ENCODE results near the gene RAB11FIP4.

The RAB11FIP4 gene

GRCh38 chr17:31568539-31568938, 177.1 kb downstream of the RAB11FIP4 start:
- TF ChIP-seq, protein P1, sequence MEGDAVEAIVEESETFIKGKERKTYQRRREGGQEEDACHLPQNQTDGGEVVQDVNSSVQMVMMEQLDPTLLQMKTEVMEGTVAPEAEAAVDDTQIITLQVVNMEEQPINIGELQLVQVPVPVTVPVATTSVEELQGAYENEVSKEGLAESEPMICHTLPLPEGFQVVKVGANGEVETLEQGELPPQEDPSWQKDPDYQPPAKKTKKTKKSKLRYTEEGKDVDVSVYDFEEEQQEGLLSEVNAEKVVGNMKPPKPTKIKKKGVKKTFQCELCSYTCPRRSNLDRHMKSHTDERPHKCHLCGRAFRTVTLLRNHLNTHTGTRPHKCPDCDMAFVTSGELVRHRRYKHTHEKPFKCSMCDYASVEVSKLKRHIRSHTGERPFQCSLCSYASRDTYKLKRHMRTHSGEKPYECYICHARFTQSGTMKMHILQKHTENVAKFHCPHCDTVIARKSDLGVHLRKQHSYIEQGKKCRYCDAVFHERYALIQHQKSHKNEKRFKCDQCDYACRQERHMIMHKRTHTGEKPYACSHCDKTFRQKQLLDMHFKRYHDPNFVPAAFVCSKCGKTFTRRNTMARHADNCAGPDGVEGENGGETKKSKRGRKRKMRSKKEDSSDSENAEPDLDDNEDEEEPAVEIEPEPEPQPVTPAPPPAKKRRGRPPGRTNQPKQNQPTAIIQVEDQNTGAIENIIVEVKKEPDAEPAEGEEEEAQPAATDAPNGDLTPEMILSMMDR (IDR thresholded peaks at IDR 0.05; ENCODE audit: low read depth, low read length, missing control alignments) = no peak
- no peak overlapping the region for H3K4me3 ChIP-seq (ENCODE audit: low read depth, low read length)
- DNase-seq (ENCODE audit: low read depth) = no peak

GRCh38 chr17:31570231-31570630, 178.8 kb downstream of the RAB11FIP4 start:
- TF ChIP-seq, protein P1 (IDR thresholded peaks at IDR 0.05; ENCODE audit: low read depth, low read length, missing control alignments) = no peak
- no peak for DNase-seq (ENCODE audit: low read depth)
- H3K4me3 ChIP-seq (ENCODE audit: low read depth, low read length) = no peak overlapping the region

DNA sequence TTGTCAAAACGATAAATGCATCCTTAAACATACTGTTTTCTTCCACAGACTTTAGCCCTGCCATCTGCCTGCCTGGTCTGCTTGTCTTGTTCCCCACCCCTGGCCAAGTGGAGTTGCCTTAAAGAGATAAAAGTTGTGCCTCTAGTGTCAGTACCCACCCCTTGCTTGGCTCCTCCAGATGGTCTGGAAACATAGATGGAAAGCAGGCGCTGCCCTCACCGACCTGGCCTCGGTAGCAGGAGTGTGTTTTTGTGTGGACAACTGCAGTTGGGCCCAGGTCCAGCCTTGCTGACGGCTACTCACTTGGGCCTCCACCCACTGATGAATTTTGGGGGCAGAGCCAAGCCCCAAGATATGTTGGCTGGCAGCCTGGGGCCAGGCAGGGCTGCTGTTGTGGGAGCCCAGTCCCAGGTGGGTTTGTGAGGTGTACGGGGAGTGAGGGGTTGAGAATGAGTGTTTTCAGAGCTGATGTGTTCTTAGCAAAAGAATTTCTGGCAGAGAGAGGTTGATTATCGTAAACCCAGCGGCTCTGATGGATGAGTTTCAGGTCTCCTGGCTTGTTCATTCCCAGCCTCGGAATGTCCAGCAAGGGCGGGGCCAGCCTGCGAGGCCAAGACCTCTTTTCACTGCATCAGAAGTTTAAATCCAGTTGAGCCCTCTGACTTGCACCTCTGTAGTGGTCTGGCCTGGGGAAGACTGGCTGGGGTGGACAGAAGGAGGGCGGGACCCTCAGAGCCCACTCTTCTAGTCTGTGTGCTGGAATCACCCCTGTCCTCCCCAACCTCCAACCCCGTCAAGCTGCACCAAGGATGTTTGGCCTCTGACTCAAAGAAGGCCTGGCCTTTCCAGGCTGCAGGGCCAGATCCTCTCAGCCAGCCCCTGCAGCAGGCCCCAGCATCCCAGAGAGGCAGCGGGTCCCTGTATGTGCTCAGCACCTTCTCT, 179.7 kb downstream of the RAB11FIP4 start:
- DNase-seq (ENCODE audit: low read depth) = no peak
- TF ChIP-seq, protein P1 (IDR thresholded peaks at IDR 0.05; ENCODE audit: low read depth, low read length, missing control alignments) = no peak
- no peak overlapping the region for H3K4me3 ChIP-seq (ENCODE audit: low read depth, low read length)

DNA sequence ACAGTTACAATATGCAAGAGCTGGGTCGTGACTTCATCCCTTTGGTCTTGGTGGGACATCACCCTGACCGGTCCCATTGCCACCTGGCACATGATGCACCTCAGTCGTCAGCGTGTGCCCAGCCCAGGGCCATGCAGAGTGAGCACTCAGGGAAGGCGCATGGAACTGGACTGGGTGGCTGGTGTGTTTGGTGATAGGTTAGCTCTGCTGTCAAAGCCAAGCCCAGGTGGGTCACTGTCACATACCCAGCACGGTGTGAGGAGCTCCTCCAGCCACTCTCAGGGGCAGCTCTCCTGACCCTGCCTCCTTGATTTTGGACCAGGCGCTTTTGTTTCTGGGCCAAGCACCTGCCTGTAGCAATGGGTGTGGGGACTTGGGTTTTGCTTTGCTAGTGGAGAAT, 180.9 kb downstream of the RAB11FIP4 start:
- TF ChIP-seq, protein P1 (IDR thresholded peaks at IDR 0.05; ENCODE audit: low read depth, low read length, missing control alignments) = no peak
- H3K4me3 ChIP-seq (ENCODE audit: low read depth, low read length) = no peak overlapping the region
- DNase-seq (ENCODE audit: low read depth) = no peak

DNA sequence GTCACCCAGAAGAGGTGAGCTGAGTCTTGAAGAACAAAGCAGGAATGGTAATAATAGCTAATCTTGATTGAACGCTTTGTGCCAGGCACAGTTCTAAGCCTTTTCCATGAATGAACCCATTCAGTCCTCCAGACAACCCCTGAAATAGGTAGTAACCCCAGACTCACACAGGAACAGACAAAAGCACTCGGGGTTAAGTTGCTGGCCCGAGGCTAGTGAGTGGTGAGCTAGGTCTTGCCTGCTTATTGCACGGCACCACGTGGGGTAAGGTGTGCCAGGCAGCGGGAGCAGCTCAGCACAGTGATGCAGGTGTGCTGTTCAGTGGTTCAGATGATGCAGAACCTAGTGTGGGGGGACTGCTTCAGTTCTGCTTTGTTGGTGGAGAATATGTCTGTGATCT, 181.6 kb downstream of the RAB11FIP4 start:
- TF ChIP-seq, protein P1 (IDR thresholded peaks at IDR 0.05; ENCODE audit: low read depth, low read length, missing control alignments) = no peak
- no peak for DNase-seq (ENCODE audit: low read depth)
- no peak overlapping the region for H3K4me3 ChIP-seq (ENCODE audit: low read depth, low read length)

GRCh38 chr17:31573861-31574260, 182.4 kb downstream of the RAB11FIP4 start:
- TF ChIP-seq, protein P1 (IDR thresholded peaks at IDR 0.05; ENCODE audit: low read depth, low read length, missing control alignments) = no peak
- no peak for DNase-seq (ENCODE audit: low read depth)
- H3K4me3 ChIP-seq (ENCODE audit: low read depth, low read length) = no peak overlapping the region

DNA sequence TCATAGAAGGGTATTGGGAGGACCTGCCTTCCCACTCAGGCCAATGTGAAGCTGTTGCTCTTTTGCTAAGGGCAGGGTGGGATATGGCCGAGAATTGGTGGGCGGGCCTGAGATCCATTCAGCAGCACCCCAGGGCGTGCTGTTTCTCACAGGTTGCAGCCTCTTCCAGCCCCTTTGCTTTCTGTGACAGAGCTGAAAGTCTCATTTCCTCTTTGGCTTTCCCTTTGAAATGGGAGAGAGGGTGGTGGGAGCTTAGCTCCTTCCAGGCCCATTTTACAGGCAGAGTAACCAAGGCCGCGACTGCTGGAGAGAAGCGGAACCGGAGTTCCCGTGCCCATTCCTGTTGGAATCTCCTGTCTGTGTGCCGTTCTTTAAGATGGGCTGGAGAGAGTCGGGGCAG, 183.0 kb downstream of the RAB11FIP4 start:
- DNase-seq (ENCODE audit: low read depth) = no peak
- H3K4me3 ChIP-seq (ENCODE audit: low read depth, low read length) = no peak overlapping the region
- TF ChIP-seq, protein P1 (IDR thresholded peaks at IDR 0.05; ENCODE audit: low read depth, low read length, missing control alignments) = no peak
